ENCODE measurements around the gene KIF20A. TPM values are rescaled to one million over a fixed set of nuclear protein-coding genes. Genes with fewer than 3 reads are reported as not detected.

Gene KIF20A
- polyA plus RNA-seq, result 10 to 100 TPM in 2 of 4 donors, 1 to 10 TPM in 1, under 1 TPM in 1; 0.27 to 11.7 (median 6.3) TPM
- long read RNA-seq, donor 1, partial matches to known transcripts, result 92 of 115 reads
- long read RNA-seq, donor 1, other reads (novel, unspliced or antisense), result 20 of 115 reads
- long read RNA-seq, donor 2, partial matches to known transcripts, result 19 of 19 reads
- long read RNA-seq, donor 2, other reads (novel, unspliced or antisense), result 0 of 19 reads
- long read RNA-seq, donor 3, partial matches to known transcripts, result 53 of 53 reads
- long read RNA-seq, donor 3, other reads (novel, unspliced or antisense), result 0 of 53 reads
- long read RNA-seq, donor 4, result 0 reads
- long read RNA-seq, donor 5, result 0 reads
- long read RNA-seq, donor 6, partial matches to known transcripts, result 0 of 1 reads
- long read RNA-seq, donor 6, other reads (novel, unspliced or antisense), result 0 of 1 reads
- long read RNA-seq, donor 7, transcript KIF20A-201 (19 exons, 3,201 nt), result major isoform, 14 of 152 reads
- long read RNA-seq, donor 7, partial matches to known transcripts, result 138 of 152 reads
- long read RNA-seq, donor 7, other reads (novel, unspliced or antisense), result 0 of 152 reads
- long read RNA-seq, donor 8, result 0 reads
- long read RNA-seq, donor 9, result 0 reads
- long read RNA-seq, donor 10, partial matches to known transcripts, result 15 of 30 reads
- long read RNA-seq, donor 10, other reads (novel, unspliced or antisense), result 12 of 30 reads

DNA sequence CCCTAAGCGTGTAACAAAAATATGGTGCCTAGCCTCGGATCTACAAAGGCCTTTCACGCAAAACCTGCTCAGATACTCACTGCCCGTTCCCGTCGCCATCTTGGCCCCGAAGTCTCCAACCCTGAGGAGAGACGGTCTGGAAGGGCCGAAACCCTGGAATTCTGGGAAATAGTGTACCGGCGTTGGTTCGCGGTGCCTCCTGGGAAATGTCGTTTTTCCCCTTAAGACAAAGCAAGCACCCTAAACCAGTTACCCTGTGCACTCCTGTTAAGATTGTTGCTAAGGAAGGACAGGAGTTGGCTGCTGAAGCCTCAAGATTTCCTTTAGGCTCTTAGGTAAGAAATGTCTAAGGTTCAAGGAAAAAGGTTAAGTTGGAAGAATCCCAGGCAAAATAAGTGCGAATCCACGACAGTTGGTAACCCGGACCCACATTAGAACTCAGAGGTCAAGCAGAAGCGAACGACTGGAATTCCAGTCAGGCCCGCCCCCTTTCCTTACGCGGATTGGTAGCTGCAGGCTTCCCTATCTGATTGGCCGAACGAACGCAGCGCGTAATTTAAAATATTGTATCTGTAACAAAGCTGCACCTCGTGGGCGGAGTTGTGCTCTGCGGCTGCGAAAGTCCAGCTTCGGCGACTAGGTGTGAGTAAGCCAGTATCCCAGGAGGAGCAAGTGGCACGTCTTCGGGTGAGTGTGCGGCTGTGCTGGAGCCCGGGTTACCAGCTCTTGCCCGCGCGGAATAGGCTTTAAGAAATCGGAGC lies at the start of gene KIF20A, which contains the start of gene BRD8:
Gene KIF20A (plus strand): TSS at position 597 of the 761 bp plus-strand sequence. CDS start 569 bp downstream, outside the sequence.
Gene BRD8 (minus strand): TSS at position 115 of the 761 bp plus-strand sequence. CDS start 16 bp downstream, at position 99.
- Histone ChIP-seq H3K9me3 (ENCODE audit: control insufficient read depth in 2 of 2, insufficient read depth in 1 of 2, low read depth in 1 of 2, low read length in 1 of 2) (no peaks in the 10 kb centered on the region), H3K4me3 (ENCODE audit: low read depth in 1 of 3, low read length in 3 of 3) (peak within 1 kb of the TSS; percentile 50 to 93 (median 75)), H3K36me3 (ENCODE audit: control insufficient read depth in 3 of 3, insufficient read depth in 2 of 3, low read depth in 1 of 3, low read length in 3 of 3) (peaks cover 0 to 36% (median 0%) of the 10 kb centered on the region in 3 donors), H3K27ac (ENCODE audit: low read depth in 1 of 3, low read length in 2 of 3) (peak within 1 kb of the TSS; percentile 50 to 87 (median 87)), H3K4me1 (ENCODE audit: control insufficient read depth in 3 of 3, insufficient read depth in 2 of 3, low read depth in 1 of 3, low read length in 2 of 3) (peaks cover 2 to 11% (median 3%) of the 10 kb centered on the region in 3 donors), H3K27me3 (ENCODE audit: control insufficient read depth in 3 of 3, insufficient read depth in 3 of 3, low read length in 3 of 3) (no peaks in the 10 kb centered on the region)
- DNase-seq, result peak; percentile 97 to 99
- WGBS, 3 donors, result 0% methylated on average over 41 of the region's 41 CpGs
- no peak for FAIRE-seq

DNA sequence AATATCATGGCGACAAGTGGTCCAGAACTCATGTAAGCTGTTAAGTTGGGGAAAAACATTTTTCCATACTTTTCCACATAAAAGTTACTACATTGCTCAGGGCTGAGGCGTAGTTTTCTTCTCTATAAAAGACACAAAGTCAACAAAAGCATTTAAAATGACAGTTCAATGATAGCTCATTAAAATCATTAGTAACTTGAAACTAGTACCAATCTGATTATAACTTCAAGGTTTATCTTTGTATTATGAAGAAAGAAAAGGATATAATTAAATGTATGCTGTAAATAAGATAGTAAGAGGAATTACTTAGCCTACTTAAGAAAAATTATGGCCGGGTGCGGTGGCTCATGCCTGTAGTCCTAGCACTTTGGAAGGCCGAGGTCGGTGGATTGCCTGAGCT lies 49.6 kb upstream of the KIF20A start:
- Histone ChIP-seq H3K27me3 (ENCODE audit: control insufficient read depth in 3 of 3, insufficient read depth in 3 of 3, low read length in 3 of 3) (no peaks in the 10 kb centered on the region), H3K27ac (ENCODE audit: low read depth in 1 of 3, low read length in 2 of 3) (no peak overlapping the region), H3K4me3 (ENCODE audit: low read depth in 1 of 3, low read length in 3 of 3) (no peak overlapping the region), H3K4me1 (ENCODE audit: control insufficient read depth in 3 of 3, insufficient read depth in 2 of 3, low read depth in 1 of 3, low read length in 2 of 3) (no peaks in the 10 kb centered on the region), H3K36me3 (ENCODE audit: control insufficient read depth in 3 of 3, insufficient read depth in 2 of 3, low read depth in 1 of 3, low read length in 3 of 3) (no peaks in the 10 kb centered on the region), H3K9me3 (ENCODE audit: control insufficient read depth in 2 of 2, insufficient read depth in 1 of 2, low read depth in 1 of 2, low read length in 1 of 2) (no peaks in the 10 kb centered on the region)
- FAIRE-seq (no peak), DNase-seq (no peak)
- 86 to 90% (median 89%) methylated on average over 6 of the region's 6 CpGs for WGBS, 3 donors

DNA sequence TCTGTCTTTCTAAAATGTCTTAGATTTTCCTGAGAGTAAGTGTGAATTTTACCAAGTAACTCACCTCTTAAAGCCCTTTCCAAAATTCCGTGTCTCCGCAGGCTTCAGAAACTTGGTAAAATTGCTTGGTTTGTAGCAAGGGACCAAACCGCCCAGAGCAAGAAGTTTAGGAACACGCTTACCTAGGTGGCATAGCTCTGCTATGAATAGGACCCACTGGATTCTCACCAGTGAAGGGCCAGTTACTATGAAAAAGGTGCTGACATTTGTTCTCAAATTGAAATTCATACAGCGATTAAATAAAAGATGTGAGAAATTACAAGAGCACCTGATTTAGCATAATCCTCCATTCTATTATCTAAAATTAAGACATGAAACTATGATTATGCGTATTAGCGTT lies 46.4 kb upstream of the KIF20A start:
- Histone ChIP-seq H3K27me3 (ENCODE audit: control insufficient read depth in 3 of 3, insufficient read depth in 3 of 3, low read length in 3 of 3) (no peaks in the 10 kb centered on the region), H3K9me3 (ENCODE audit: control insufficient read depth in 2 of 2, insufficient read depth in 1 of 2, low read depth in 1 of 2, low read length in 1 of 2) (no peaks in the 10 kb centered on the region), H3K4me3 (ENCODE audit: low read depth in 1 of 3, low read length in 3 of 3) (no peak overlapping the region), H3K27ac (ENCODE audit: low read depth in 1 of 3, low read length in 2 of 3) (no peak overlapping the region), H3K36me3 (ENCODE audit: control insufficient read depth in 3 of 3, insufficient read depth in 2 of 3, low read depth in 1 of 3, low read length in 3 of 3) (no peaks in the 10 kb centered on the region), H3K4me1 (ENCODE audit: control insufficient read depth in 3 of 3, insufficient read depth in 2 of 3, low read depth in 1 of 3, low read length in 2 of 3) (no peaks in the 10 kb centered on the region)
- WGBS, 3 donors, result 83 to 91% (median 86%) methylated on average over 7 of the region's 7 CpGs
- FAIRE-seq (no peak), DNase-seq (no peak)

DNA sequence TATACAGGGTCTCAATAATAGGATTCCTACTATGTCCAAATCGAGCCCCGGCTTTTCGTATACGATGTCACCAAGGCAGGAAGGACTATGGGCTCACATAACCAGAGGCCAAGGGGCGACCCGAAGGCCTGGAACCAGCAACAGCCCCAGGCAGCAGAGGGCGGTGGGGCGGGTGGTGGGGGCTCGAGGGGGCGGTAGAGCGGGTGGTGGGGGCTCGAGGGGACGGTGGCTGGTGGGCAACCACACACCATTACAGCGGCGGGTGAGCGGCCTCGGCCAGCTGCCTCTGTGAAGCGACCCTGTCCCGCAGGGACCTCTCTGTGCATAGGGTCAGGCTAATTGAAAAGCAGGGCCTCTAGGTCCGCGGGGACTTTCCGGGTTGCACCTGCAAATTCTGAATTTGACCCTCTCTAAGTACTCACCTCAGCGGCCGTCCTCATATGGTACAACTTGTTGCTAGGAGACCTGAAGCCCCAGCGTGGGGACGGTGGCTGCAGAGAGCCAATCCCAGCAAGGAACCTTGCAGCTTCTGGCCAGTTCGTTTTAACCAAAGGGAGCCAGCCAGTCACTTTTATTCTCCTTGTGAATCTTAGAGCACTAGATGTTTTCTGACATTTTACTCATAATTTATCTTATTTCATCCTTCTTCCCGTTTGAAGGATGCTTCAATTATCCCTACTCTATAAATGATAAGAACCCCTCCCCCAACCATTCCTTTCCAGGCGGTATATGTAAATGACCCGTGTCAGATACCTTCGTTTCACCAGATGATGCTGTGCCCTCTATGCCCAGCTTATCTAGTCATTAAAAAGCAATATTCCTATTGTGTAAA lies 39.7 kb upstream of the KIF20A start, which contains the start of gene NME5:
Gene NME5 (minus strand): TSS at position 480 of the 832 bp plus-strand sequence. CDS start 648 bp downstream, outside the sequence.
- WGBS, 3 donors, result 5 to 8% (median 8%) methylated on average over 24 to 31 of the region's 31 CpGs
- DNase-seq (peak; percentile 32 to 69), FAIRE-seq (no peak)

DNA sequence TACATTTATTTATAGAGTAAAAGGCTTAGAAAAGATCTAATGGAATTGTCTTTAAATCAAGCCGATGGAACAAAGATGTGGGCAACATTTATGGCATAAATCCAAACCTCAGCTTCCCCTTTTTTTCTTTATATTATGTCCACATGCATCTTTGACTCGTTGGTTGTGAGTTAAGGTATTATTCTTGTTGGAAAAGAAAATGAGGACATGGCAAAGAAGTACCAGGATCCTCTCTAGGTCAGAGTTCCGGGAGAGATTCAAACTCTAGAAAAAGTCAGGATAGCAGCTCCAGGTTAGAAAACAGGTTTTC lies 39.2 kb upstream of the KIF20A start:
- DNase-seq, result no peak
- no peaks in the 10 kb centered on the region for H3K9me3 ChIP-seq (ENCODE audit: control insufficient read depth in 2 of 2, insufficient read depth in 1 of 2, low read depth in 1 of 2, low read length in 1 of 2)
- WGBS, 3 donors, result 58% methylated on average over 3 of the region's 3 CpGs
- no peaks in the 10 kb centered on the region for H3K4me1 ChIP-seq (ENCODE audit: control insufficient read depth in 3 of 3, insufficient read depth in 2 of 3, low read depth in 1 of 3, low read length in 2 of 3)
- H3K4me3 ChIP-seq (ENCODE audit: low read depth in 1 of 3, low read length in 3 of 3), result no peak overlapping the region
- H3K36me3 ChIP-seq (ENCODE audit: control insufficient read depth in 3 of 3, insufficient read depth in 2 of 3, low read depth in 1 of 3, low read length in 3 of 3), result no peaks in the 10 kb centered on the region
- no peaks in the 10 kb centered on the region for H3K27me3 ChIP-seq (ENCODE audit: control insufficient read depth in 3 of 3, insufficient read depth in 3 of 3, low read length in 3 of 3)
- no peak for FAIRE-seq
- H3K27ac ChIP-seq (ENCODE audit: low read depth in 1 of 3, low read length in 2 of 3), result no peak overlapping the region

More for the DNA sequence above, 39.7 kb upstream of the KIF20A start, which contains the start of gene NME5:
- Histone ChIP-seq H3K9me3 (ENCODE audit: control insufficient read depth in 2 of 2, insufficient read depth in 1 of 2, low read depth in 1 of 2, low read length in 1 of 2) (no peaks in the 10 kb centered on the region), H3K36me3 (ENCODE audit: control insufficient read depth in 3 of 3, insufficient read depth in 2 of 3, low read depth in 1 of 3, low read length in 3 of 3) (no peaks in the 10 kb centered on the region), H3K27ac (ENCODE audit: low read depth in 1 of 3, low read length in 2 of 3) (no peak within 1 kb of the TSS), H3K4me1 (ENCODE audit: control insufficient read depth in 3 of 3, insufficient read depth in 2 of 3, low read depth in 1 of 3, low read length in 2 of 3) (no peaks in the 10 kb centered on the region), H3K27me3 (ENCODE audit: control insufficient read depth in 3 of 3, insufficient read depth in 3 of 3, low read length in 3 of 3) (no peaks in the 10 kb centered on the region), H3K4me3 (ENCODE audit: low read depth in 1 of 3, low read length in 3 of 3) (peak within 1 kb of the TSS; percentile 9 to 58 (median 38))

DNA sequence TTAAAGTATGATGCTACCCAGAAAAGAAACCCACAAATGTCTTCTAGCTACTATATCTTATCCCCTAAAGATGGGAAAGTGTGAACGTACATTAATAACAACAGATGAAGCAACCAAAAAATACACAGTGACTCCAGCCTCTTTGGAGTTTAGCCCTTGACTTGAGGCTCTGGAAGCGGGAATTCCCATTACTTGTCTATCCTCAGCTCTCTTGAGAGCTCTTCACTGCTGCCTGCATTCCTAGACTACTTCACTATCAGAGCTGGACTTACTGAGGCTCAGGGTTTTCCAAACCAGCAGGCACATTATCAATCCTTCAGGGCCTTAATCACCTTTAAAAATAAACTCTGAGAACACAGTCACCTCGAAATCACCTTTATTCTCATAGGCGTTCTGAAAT lies 38.6 kb upstream of the KIF20A start:
- Histone ChIP-seq H3K36me3 (ENCODE audit: control insufficient read depth in 3 of 3, insufficient read depth in 2 of 3, low read depth in 1 of 3, low read length in 3 of 3) (no peaks in the 10 kb centered on the region), H3K4me1 (ENCODE audit: control insufficient read depth in 3 of 3, insufficient read depth in 2 of 3, low read depth in 1 of 3, low read length in 2 of 3) (no peaks in the 10 kb centered on the region), H3K27ac (ENCODE audit: low read depth in 1 of 3, low read length in 2 of 3) (no peak overlapping the region), H3K4me3 (ENCODE audit: low read depth in 1 of 3, low read length in 3 of 3) (no peak overlapping the region), H3K9me3 (ENCODE audit: control insufficient read depth in 2 of 2, insufficient read depth in 1 of 2, low read depth in 1 of 2, low read length in 1 of 2) (no peaks in the 10 kb centered on the region), H3K27me3 (ENCODE audit: control insufficient read depth in 3 of 3, insufficient read depth in 3 of 3, low read length in 3 of 3) (no peaks in the 10 kb centered on the region)
- DNase-seq, result no peak
- no peak for FAIRE-seq
- 64 to 71% (median 67%) methylated on average over 4 of the region's 4 CpGs for WGBS, 3 donors

DNA sequence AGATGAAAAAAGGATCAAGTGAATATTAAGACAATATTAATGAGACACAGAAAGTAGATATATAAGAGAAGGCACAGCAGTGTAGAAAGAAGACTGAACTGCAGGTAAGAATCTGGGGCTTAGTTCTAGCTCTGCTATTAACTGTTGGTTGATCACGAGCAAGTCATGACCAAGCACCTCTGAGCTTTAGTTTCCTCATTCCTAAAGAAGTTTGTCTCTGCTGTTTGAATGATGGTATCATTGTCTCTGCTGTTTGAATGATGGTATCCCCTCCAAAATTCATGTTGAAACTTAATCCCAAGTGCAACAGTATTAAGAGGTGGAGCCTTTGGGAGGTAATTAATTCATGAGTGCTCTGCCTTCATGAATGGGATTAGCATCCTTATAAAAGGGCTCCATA lies 37.2 kb upstream of the KIF20A start:
- WGBS, 3 donors, result 36 to 66% (median 44%) methylated on average over 1 of the region's 1 CpG
- Histone ChIP-seq H3K36me3 (ENCODE audit: control insufficient read depth in 3 of 3, insufficient read depth in 2 of 3, low read depth in 1 of 3, low read length in 3 of 3) (no peaks in the 10 kb centered on the region), H3K27ac (ENCODE audit: low read depth in 1 of 3, low read length in 2 of 3) (no peak overlapping the region), H3K4me3 (ENCODE audit: low read depth in 1 of 3, low read length in 3 of 3) (no peak overlapping the region), H3K27me3 (ENCODE audit: control insufficient read depth in 3 of 3, insufficient read depth in 3 of 3, low read length in 3 of 3) (no peaks in the 10 kb centered on the region), H3K9me3 (ENCODE audit: control insufficient read depth in 2 of 2, insufficient read depth in 1 of 2, low read depth in 1 of 2, low read length in 1 of 2) (no peaks in the 10 kb centered on the region), H3K4me1 (ENCODE audit: control insufficient read depth in 3 of 3, insufficient read depth in 2 of 3, low read depth in 1 of 3, low read length in 2 of 3) (no peaks in the 10 kb centered on the region)
- no peak for DNase-seq
- no peak for FAIRE-seq
